GM19099 (cell line): ENCODE results near the gene GSTA4.

Experiments
- POLR2A ChIP-seq: IDR thresholded peaks from 3 replicates; pipeline ENCODE4 v1.6.1; 2011; ENCODE audit warnings: low read depth; ENCODE audit not compliant: insufficient read length; ENCODE audit errors: extremely low read depth

GSTA4 gene

DNA sequence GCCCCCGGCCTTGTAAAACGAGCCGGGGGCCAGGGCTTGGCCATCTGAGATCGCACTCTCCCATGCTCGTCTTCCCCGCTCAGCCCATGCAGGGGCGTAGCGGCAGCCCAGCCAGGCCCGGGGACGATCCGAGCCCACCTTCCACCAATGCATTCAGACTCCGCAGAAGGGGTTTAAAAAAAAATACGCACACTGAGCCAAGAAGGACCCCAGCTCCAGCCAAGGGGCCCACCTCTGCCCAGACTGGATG, 320 bp downstream of the GSTA4 start:
- no peak for TF ChIP-seq POLR2A

DNA sequence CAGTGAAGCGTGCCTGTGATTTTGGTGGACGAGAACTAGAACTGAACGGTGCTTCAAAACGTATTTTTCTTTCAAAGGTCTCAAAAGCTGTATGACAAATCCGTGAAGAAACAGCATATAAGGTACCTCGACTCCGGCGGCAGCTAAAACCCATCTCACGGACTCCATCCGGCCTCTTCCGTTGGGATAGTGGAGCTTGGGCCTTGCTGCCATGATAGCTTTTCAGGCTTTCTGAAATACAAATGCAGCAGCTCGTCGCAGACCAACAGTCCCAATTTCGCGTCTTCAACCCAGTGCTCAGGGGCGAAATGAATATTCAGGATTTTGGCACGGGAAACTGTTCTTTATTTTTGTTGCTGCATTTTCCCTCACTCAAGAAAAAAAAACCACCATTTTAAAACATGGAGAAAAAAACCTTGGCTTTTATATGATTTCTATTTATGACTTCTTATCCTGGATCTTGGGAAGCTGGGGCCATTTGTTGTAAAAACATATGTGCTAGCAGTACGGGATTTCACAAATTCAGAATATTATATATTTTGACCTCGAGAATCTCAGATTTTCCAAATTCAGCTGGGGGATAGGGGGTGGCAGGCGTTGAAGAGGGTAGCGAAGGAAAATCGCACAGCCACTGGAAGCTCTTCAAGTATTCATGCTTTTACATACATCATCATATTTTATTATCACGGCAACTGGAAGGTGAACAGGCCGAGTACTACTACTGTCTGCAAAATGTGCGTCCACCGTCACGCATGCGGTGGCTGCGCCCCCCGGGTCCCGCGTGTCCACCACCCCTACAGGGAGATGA, 849 bp downstream of the GSTA4 start:
- TF ChIP-seq POLR2A, result no peak

DNA sequence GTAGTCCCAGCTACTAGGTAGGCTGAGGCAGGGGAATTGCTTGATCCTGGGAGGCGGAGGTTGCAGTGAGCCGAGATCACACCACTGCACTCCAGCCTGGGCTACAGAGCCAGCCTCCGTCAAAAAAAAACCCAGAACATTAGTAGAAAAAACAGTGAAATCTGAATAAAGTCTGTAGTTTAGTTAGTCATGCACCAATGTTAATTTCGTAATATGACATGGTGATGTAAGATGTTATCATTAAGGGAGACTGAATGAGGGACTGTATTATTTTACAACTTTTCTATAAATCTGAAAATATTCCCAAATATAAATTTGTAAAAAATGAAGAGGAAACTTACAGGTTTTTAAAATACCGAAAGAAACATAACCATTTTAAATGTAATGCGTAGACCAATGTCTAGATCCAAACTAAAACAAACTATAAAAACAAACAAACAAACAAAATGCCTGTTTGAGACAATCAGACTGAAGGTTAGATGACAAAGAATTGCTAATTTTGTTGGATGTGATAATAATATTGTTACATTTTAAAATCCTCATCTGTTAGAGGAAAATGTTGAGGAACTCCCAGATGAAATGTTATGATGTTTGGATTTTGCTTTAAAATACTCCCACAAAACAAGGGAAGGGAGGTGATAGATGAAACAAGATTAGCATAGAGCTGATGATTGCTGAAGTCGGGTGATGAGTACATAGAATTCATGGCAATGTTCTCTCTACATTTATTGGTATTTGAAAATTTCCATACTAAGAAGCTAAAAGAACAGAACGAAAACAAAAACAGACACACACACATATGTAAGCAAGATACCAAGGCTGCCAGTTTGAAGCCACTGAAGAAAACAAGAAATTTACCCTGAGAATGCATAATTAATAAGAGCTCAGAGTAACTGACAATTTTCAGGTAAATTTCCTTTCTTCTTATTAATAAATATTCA, 1.8 kb downstream of the GSTA4 start:
- no peak for TF ChIP-seq POLR2A

DNA sequence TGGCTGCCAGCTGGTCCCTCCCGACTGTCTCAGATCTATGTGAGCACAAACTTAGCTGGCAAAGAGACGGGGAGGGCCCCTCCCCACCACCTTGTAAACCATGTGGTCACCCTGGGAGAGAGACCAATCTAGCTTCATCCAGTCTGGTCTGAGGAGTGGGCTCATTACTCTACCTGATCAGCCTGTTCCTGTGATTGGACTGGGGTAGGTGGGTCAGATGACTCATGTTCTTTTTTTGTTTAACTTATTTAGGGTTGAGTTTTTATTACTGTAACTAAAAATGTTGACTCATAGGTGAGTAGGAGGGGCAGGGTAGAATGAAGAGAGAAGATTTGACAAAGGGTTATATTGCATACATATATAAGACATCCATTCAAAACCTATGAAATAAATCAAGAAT, 4.7 kb downstream of the GSTA4 start:
- TF ChIP-seq POLR2A, result no peak

DNA sequence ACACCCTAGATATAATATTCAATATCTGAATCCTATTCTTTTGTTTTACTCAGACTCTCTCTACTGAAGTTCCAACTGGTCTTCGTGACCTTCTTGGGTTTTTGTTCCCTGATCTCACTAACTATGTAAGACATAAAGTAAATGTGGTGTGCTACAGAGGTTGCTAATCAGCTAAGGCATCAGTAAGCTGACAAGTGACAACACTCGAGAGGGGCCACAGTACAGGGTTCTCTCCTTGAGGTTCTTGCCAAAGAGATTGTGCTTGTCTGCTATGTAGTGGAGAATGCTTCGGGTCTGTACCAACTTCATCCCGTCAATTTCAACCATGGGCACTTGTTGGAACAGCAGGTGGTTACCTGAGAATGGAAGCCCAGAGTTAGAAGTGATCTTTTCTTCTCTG, 9.9 kb downstream of the GSTA4 start:
- TF ChIP-seq POLR2A, result no peak

DNA sequence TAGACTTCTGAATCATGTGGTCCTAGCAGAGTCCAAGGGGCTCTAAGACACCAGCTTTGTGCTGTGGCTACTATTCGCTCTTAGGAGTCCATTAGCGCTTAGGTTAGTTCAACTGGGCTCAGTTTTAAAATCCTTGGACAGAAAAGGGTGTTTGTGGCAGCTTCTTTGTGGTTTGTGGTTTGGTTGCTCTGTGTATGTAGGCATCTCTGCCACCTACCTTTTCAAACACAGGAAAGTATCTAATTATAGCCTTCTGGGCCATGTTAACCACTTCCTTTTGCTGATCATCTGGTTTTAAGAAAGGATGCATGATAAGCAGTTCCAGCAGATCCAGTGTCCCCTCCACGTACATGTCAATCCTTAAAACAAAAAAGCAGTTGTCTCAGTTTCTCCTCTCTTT, 10.8 kb downstream of the GSTA4 start:
- TF ChIP-seq POLR2A, result no peak

DNA sequence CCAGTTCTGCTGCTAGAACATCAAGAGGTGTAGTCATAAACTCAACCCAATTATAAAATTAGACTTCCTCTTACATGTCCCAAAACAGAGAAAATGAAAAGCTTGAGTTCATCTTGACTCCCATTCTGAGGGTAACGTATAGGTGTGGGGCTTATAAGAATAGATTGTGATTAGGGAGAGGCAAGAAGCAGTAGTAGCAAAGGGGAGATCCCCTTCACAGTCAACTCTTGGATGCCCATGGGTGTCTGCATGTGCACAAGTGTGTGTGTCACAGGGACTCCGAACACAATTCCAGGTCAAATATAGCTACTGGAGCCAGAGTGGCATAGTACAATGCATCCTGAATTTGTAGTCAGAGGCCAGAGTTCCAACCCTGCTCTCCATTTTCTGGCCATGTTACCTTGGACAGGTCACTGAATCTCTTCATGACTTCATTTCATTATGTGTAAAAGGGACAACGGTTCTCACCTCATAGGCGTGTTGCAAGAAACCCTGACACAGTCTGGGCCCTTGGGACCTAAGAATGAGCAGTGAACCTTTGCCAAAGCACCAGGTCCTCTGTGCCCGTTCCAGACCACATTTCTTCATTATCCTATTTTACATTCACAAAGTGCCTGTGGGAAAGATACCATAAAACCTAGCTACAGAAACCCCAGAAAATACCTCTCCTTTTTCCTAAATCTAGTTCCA, 11.8 kb downstream of the GSTA4 start:
- TF ChIP-seq POLR2A, result no peak

DNA sequence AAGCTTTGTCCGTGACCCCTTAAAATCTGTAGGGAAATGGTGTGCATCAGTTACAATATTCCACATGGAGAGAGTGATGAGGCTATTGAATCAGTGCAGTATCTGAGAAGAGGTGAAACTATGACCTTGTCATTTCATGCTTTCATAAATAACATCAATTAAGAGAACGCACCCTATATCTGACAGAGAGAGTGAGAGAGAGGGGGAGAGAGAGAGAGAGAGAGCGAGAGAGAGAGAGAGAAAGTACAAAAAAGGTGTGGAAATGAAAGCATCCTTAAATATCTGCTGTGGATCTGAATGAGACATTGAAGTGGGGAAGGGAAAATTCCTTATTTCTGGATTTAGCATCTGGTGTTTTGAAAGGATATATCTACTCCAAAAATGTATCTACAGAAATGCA, 12.4 kb downstream of the GSTA4 start:
- no peak for TF ChIP-seq POLR2A

DNA sequence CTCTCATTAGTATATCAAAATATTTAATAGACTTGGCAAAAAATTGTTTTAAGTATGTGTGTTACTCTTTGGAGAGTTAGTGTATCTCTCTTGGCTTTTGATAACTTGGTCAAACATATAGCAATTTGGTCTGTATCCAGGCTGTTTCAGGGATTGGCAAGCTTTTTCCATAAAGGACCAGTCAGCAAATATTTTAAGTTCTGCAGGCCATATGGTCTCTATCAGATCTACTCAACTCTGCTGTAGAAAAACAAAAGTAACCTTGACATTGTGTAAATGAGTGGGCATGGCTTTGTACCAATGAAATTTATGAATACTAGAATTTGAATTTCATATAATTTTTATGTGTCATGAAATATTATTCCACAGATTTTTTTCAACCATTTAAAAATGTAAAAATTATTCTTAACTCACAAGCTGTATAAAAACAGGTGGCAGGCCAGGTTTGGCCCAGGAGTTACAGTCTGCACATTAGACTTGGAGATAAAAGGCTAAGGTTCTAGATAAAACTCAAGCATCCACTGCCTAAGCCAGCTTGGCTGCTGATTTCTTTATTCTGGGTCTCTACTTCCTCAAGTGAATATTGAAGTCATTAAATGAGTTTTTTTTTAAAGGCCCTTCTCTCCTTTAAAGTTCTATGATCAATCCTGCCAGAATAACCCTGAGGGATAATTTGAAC, 13.7 kb downstream of the GSTA4 start:
- no peak for TF ChIP-seq POLR2A

DNA sequence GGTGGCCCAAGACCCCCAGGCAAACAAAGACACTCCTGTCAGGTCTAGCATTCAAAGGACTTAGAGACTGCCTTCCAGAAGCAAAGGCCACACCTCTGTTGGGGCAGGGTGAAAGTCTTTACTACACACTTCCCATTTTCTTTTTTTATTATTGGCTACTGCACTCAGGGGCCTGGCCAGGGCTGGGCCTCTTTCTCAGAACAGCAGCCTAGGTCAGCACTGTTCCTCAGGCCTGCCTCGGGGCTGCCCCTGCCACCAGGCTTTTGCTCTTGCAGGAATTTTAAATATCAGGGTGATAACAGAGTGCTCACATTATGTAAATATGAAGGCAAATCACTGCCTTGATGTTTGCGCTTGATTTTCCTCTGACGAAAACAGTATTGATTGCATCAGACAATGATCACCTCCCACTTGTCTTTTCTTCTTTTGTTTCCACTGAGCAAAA, 18.5 kb downstream of the GSTA4 start:
- no peak for TF ChIP-seq POLR2A

DNA sequence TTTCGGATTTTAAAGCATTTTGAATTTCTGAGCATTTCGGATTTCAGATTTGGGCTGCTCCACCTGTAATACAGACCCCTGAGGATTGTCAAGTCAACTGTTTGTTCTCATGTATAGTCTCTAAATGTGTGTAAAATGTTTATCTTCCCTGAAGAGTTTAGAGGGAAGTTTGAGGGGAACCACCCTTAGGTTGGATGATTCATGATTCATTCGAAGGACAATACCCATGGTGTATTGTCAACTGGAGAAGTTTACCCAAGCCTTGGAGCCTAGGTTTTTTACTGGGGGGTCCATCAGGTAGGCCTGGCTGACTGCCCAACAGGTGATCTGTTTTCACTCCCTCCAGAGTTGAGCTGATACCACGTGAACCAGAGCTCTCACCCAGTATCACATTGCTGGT, 18.9 kb downstream of the GSTA4 start:
- TF ChIP-seq POLR2A, result no peak

DNA sequence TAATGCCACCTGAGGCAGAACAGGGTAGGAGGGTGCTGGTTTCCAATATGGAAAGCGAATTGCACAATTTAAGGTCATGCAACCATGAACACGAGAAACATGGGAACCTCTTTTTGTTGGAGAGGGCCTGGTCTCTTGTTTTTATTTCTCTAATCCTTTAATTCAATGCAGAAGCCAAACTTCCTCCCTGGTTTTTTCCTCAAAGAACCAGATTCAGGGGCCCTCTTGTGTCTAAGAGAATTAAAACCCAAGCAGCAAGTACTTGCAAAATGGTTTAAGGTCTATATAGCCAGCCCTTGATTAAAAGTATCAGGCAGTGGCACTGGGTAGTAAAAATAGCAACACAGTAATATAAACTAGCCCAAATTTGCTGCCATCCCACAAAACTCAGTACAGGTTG, 19.5 kb downstream of the GSTA4 start:
- no peak for TF ChIP-seq POLR2A

DNA sequence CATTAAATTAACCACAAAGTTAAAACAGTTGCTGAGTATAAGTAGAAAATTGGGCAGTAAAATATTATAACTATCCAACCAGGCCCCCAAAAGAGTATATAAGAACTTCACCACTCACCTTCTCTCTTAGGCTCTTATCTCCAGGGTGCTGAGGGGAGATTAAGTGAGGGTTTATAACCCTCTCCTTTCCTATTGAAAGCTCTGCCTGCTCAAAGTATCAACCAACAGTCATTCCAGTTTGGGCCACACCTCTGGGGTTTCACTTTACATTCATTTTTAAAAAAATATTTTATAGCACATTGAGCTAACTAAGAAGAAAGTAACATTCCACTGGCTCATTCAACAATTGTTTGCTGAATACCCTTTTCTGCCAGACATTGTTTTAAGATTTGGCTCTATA, 22.1 kb downstream of the GSTA4 start:
- no peak for TF ChIP-seq POLR2A

DNA sequence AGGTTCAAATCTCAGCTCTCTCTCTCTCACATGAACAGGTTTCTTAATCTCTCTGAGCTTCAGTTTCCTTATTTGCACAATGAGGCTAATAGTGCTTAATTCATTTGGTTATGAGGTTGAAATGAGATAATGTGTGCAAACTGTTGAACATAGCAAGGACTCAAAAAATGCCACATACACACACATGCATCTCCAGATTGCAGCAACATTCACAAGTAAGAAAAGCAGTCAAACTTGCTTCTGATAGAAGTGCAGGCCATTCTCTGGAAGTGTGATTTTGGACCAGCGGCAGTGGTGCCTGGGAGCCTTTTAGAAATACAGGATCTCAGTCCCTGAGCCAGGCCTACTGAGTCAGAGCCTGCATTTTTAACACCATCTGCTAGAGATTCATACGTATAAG, 25.7 kb downstream of the GSTA4 start:
- TF ChIP-seq POLR2A, result no peak

DNA sequence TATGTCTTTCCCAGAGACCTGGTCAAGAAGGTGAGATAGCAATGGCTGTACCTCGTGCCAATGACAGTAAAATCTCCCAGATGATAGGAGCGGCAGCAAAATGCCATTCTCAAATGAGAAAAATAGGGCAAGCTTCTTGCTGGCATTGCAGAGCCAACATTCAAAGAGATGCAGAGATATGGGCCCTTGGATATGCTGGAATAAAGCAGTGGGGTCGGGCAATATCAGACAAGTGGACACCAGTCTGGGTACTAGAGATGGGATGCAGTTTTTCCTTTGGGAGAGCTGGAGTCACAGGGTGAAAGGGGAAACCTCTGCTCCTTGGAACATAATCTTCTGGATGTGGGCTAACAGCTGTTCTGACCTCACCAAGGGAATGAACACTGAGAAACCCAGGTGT, 29.0 kb downstream of the GSTA4 start:
- no peak for TF ChIP-seq POLR2A
